Vagina (tissue), 2 donors: ENCODE measurements around the gene PFAS. TPM values are rescaled to one million over a fixed set of nuclear protein-coding genes. Genes with fewer than 3 reads are reported as not detected.

Experiments
- DNase-seq, 2 donors: peaks; one replicate each; pipeline ENCODE4 v3.0.0-alpha.2; 2017; ENCODE audit errors: extremely low spot score in 2 of 2
- H3K27ac ChIP-seq: fragments of 200-600 bp; sonication (generic); one replicate; pipeline ENCODE4 v1.5.1; 2019
- H3K27me3 ChIP-seq: fragments of 200-600 bp; sonication (generic); one replicate; pipeline ENCODE4 v1.5.1; 2019
- H3K36me3 ChIP-seq, 2 donors: fragments of 200-600 bp; sonication (generic); one replicate each; pipeline ENCODE4 v1.5.1; 2017 to 2019
- H3K4me1 ChIP-seq: fragments of 200-600 bp; sonication (generic); one replicate; pipeline ENCODE4 v1.5.1; 2019
- H3K4me3 ChIP-seq, 2 donors: fragments of 200-600 bp; sonication (generic); 1 replicate in 1 of 2; 2 replicates in 1 of 2; pipeline ENCODE4 v1.5.1; 2016 to 2019
- H3K9me3 ChIP-seq: fragments of 200-600 bp; sonication (generic); one replicate; pipeline ENCODE4 v1.5.1; 2019
- CTCF ChIP-seq, 3 experiments: fragments of 450-650 bp in 2 of 3; fragments of 200-600 bp in 1 of 3; sonication (generic) in 1 of 3; IDR thresholded peaks; one replicate each; pipeline ENCODE4 v1.5.1; 2017 to 2019; ENCODE audit warnings: antibody characterized with exemption in 3 of 3, mild to moderate bottlenecking in 2 of 3, moderate library complexity in 2 of 3
- POLR2A ChIP-seq, 2 donors: fragments of 450-650 bp; IDR thresholded peaks; one replicate each; pipeline ENCODE4 v1.6.1; 2017; ENCODE audit warnings: antibody characterized with exemption in 2 of 2, mild to moderate bottlenecking in 2 of 2, moderate library complexity in 2 of 2
- POLR2AphosphoS5 ChIP-seq, 2 donors: sonication (generic); formaldehyde crosslinking; IDR thresholded peaks; one replicate each; pipeline ENCODE4 v1.9.0; 2017; ENCODE audit warnings: antibody characterized with exemption in 2 of 2, mild to moderate bottlenecking in 2 of 2, low read depth in 1 of 2; ENCODE audit not compliant: insufficient read depth in 1 of 2
- intact Hi-C: fragments of 100-400 bp; cut with DNase I; formaldehyde crosslinking; loops from one replicate; pipeline ENCODE4 v1.15.1; 2023
- total RNA-seq: library from RNA; depleted of rRNA; stranded (reverse); fragments of >200 nt; gene quantifications from one replicate; pipeline ENCODE4 v1.2.3, GENCODE V29; 2016

The PFAS gene
- total RNA-seq, 1 donor from 2014 or later = 36.3 TPM

- no peak overlapping the region for H3K4me3 ChIP-seq
- intact Hi-C loops = no loop called here
- no peak for DNase-seq
Observed at GRCh38 chr17:8266648-8267479, 17.8 kb downstream of the PFAS start.

GRCh38 chr17:8267480-8268147 is 18.5 kb downstream of the PFAS start:
- no peaks in the 10 kb centered on the region for H3K27me3 ChIP-seq
- H3K4me3 ChIP-seq = no peak overlapping the region
- peaks cover 0 to 45% of the 10 kb centered on the region in 2 donors for H3K36me3 ChIP-seq
- intact Hi-C loops = no loop called here
- H3K4me1 ChIP-seq = no peaks in the 10 kb centered on the region
- H3K9me3 ChIP-seq = no peaks in the 10 kb centered on the region
- no peak overlapping the region for H3K27ac ChIP-seq
- no peak for DNase-seq
- no peak for TF ChIP-seq CTCF (IDR thresholded peaks at IDR 0.05)
- TF ChIP-seq POLR2A (IDR thresholded peaks at IDR 0.05) = no peak
- TF ChIP-seq POLR2AphosphoS5 (IDR thresholded peaks at IDR 0.05; ENCODE audit: insufficient read depth in 1 of 2, low read depth in 1 of 2) = no peak

More at GRCh38 chr17:8266648-8267479, 17.8 kb downstream of the PFAS start:
- TF ChIP-seq POLR2A (IDR thresholded peaks at IDR 0.05) = no peak
- TF ChIP-seq CTCF (IDR thresholded peaks at IDR 0.05) = no peak
- no peak for TF ChIP-seq POLR2AphosphoS5 (IDR thresholded peaks at IDR 0.05; ENCODE audit: insufficient read depth in 1 of 2, low read depth in 1 of 2)
- Histone ChIP-seq H3K27me3 (no peaks in the 10 kb centered on the region), H3K27ac (no peak overlapping the region), H3K4me1 (no peaks in the 10 kb centered on the region), H3K36me3 (peaks cover 0 to 49% of the 10 kb centered on the region in 2 donors), H3K9me3 (no peaks in the 10 kb centered on the region)

- intact Hi-C loops = no loop called here
Observed at GRCh38 chr17:8268550-8269298, 19.6 kb downstream of the PFAS start.

GRCh38 chr17:8272421-8272820 is 23.3 kb downstream of the PFAS start:
- TF ChIP-seq POLR2AphosphoS5 (IDR thresholded peaks at IDR 0.05; ENCODE audit: insufficient read depth in 1 of 2, low read depth in 1 of 2) (no peak), CTCF (IDR thresholded peaks at IDR 0.05) (no peak), POLR2A (IDR thresholded peaks at IDR 0.05) (no peak)
- Histone ChIP-seq H3K4me1 (no peaks in the 10 kb centered on the region), H3K27ac (no peak overlapping the region), H3K27me3 (no peaks in the 10 kb centered on the region), H3K4me3 (no peak overlapping the region), H3K36me3 (peaks cover 0 to 1% of the 10 kb centered on the region in 2 donors), H3K9me3 (no peaks in the 10 kb centered on the region)
- DNase-seq = no peak
- intact Hi-C loops = no loop called here

More at GRCh38 chr17:8268550-8269298, 19.6 kb downstream of the PFAS start:
- TF ChIP-seq POLR2AphosphoS5 (IDR thresholded peaks at IDR 0.05; ENCODE audit: insufficient read depth in 1 of 2, low read depth in 1 of 2) = no peak
- no peak for TF ChIP-seq CTCF (IDR thresholded peaks at IDR 0.05)
- no peak for TF ChIP-seq POLR2A (IDR thresholded peaks at IDR 0.05)
- H3K4me3 ChIP-seq = no peak overlapping the region
- no peak overlapping the region for H3K27ac ChIP-seq
- no peaks in the 10 kb centered on the region for H3K27me3 ChIP-seq
- no peaks in the 10 kb centered on the region for H3K4me1 ChIP-seq
- peaks cover 0 to 34% of the 10 kb centered on the region in 2 donors for H3K36me3 ChIP-seq
- no peaks in the 10 kb centered on the region for H3K9me3 ChIP-seq
- DNase-seq = no peak
